Kidney capillary endothelial cell (primary cell): ENCODE data around the gene CFAP46.
"Not testable (repeated sequence)": the region's sequence is repeated elsewhere in the genome, so short reads cannot be mapped to it uniquely, and the experiment has no call there.

ENCODE experiments used
- DNase-seq: peaks from one replicate; pipeline ENCODE4 v3.0.0-alpha.2; 2018; ENCODE audit warnings: low spot score

CFAP46 gene

DNA sequence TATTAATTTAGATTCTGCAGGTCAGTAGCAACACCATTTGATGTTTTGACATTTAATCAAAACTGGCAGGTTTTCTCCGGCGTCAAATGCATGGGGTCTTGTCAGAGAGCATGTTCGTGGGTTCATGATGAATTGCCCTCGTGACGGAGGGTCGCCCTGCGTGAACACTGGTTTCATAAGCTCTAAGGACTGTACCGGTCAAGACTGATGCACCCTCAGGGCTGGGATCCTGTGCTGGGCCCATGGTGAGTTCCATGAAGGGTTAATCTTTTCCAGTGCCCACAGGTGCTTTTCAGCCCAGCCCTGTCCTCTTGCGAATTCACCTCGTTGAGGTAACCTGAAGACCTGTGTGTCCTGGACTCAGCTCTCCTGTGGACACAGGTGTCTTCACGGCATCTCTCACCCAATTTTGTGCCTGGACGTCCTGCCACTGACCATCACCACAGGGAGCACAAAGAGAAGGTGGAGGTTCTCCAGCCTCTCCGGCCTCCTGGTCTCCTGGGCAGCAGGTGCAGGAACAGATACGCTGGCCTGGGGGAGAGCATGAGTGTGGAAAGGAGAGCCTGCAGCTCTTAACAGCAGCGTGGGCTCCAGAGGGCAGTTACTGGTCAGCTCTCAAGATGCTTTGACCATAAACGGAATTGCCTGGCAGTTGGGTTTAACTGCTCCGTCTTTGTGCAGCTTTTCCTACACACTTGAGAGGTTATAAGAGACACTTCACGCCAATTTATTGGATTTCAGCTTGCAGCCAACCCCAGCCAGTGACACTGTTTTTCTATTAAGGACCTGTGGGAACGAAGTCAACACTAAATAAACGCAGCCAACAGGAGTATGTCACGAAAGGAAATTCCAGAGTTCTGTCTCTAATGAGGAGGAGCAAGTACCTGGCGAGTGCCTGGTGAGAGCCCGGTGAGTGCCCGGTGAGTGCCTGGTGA lies 37.4 kb upstream of the CFAP46 start:
- DNase-seq = no peak

DNA sequence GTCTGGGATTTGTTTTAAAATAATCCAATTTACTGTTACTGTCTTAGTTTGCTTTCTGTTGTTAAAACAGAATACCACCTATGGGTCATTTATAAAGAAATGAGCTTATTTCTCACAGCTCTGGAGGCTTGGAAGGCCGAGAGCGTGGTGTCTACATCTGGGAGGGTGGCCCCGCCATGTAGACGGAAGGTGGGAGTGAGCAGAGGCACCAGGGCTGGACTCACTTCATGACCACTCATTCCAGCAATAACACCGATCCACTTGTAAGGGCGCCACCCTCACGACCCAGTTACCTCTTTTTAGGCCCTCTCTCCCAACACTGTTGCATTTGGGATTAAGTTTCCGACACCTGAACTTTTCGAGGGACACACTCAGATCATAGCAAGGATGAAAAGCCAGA lies 36.2 kb upstream of the CFAP46 start:
- DNase-seq = no peak

DNA sequence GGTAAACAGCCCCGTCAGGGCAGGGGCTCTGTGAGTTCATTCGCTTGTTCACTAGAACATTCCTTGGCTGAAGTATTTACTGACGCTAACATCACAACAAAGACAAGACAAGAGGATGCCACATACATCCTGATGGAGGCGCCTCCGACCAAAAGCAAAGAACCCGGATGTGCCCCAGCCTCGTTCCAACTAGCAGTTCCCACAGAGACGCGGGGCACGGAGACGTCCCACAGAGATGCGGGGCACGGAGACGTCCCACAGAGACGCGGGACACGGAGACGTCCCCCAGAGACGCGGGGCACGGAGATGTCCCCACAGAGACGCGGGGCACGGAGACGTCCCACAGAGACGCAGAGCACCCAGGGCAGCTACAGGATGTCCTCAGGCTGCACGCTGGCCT lies 35.4 kb upstream of the CFAP46 start:
- no peak for DNase-seq

DNA sequence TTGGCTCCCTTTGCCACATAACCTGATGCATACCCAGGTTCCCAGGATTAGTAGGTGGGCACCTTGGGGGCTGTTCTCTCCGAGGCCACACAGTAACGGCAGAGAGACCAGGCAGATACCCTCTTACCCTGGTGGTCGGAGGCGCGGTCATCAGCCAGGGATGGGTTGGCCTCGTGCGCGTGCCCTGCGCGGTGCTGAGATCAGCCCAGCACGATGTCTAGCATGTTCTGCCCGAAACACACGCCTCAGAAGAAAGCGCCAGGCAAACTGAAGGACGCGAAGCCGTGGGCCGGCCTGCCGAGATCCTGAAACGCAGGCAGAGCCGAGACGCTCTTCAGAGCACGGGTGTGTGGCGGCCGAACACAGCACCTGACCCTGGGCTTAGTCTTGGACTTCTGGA lies 34.7 kb upstream of the CFAP46 start:
- DNase-seq = no peak

DNA sequence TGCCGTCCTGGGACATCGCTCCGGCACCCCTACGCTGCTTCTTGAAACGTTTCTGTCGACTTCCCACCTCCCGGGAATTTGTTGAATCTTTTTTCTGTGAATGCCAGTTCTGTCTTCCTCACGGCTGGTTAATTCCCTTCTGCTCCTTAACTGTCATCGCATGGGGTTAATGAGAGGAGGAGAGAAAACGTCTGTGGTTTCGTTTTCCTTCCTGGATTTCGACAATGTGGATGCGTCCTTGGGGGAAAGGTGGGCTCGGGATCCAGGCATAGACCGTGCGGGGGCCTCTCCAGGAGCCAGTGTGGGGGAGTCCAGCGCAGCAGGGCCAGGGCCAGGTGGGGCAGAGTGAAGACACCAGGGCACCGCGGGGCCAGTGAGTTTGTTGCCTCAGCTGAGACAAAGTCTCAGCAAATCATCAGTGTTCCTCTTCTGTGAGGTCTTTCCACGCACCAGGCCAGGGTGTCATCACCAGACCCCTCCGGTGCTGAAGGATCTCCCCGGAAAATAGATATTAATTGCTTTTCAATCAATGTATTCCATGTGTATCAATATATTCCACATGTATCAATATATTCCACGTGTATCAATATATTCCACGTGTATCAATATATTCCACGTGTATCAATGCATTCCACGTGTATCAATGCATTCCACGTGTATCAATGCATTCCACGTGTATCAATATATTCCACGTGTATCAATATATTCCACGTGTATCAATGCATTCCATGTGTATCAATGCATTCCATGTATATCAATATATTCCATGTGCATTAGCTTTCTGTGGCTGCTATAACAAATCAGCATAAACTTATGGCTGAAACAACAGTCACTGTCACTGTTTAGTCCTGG lies 33.7 kb upstream of the CFAP46 start:
- no peak for DNase-seq

DNA sequence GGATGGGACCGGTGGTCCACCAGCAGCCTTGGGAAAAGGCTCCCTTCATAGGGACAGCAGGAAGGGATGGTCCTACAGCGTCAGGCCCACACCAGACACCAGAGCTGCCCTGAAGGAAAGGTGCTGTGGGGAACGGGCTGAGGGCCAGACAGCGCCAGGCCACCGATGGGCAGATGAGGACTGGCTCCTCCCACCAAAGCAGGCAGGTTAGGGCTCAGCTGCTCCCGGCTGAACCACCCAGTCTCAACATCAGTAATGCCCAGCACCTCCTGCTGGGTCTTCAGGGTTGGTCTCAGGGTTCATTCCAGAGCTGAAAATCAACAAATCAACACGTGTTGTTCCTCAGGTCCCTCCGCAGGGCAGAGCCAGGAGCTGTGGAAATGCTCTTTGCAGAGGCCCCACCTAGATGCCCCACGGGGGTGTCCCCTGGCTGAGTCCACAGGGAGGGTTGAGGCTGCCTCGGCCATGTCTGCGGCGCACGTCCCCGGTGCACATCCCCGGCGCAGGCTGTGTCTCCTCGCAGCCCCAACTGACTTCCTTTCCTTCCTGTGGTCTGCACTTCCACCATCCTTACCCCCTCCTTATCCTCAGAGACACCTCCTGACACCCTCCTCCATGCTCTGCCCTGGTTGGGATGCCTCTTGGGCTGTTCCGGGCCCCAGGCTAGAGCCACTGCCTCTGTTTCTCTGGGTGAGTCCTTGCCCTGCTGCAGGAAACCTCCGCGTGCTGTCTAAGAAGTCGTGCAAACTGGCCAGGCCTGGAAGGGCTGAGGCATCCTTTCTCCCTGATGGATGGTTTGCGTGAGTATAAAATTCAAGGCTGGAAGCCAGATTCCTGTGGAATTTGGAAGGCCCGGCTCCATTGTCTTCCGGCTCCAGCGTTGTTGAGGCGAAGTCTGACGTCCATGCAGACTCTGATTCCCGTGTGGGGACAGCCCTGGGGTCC lies 32.8 kb upstream of the CFAP46 start:
- no peak for DNase-seq

DNA sequence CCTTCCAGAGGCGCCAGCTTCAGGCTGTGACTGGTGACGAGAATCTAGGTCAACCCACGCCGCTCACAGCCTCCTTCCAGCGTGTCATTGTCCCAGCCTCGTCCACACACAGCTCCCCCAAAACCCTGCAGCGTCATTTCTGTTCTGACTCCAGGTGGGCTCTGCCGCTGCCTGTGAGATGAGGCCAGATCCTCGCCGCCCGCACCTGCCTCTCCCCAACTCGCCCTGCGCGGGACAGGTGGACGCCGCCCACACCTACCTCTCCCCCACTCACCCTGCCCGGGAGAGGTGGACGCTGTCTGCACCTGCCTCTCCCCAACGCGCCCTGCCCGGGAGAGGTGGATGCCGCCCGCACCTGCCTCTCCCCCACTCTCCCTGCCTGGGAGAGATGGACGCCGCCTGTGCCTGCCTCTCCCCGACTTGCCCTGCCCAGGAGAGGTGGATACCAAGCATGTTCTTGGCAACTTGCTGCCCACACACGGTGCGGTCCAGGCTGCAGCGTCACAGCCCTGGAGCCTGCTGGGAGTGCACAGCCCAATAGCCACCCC lies 32.0 kb upstream of the CFAP46 start:
- DNase-seq = no peak

DNA sequence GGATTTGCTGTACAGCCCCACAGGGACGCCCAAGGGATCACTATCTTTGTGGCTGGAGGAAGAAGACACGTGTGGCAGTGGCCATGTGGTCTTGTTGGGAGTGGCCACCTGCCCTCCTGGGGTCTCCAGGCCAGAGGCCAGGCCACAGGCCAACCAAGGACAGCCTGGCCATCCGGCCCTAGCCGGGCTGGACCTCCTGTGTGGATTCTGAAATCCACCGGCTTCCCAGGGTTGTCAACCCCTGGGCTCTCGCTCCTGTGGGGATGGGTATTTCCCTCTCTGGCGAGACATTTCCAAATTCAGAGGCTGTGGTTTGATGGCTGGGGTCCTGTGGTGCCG lies 31.5 kb upstream of the CFAP46 start:
- no peak for DNase-seq

DNA sequence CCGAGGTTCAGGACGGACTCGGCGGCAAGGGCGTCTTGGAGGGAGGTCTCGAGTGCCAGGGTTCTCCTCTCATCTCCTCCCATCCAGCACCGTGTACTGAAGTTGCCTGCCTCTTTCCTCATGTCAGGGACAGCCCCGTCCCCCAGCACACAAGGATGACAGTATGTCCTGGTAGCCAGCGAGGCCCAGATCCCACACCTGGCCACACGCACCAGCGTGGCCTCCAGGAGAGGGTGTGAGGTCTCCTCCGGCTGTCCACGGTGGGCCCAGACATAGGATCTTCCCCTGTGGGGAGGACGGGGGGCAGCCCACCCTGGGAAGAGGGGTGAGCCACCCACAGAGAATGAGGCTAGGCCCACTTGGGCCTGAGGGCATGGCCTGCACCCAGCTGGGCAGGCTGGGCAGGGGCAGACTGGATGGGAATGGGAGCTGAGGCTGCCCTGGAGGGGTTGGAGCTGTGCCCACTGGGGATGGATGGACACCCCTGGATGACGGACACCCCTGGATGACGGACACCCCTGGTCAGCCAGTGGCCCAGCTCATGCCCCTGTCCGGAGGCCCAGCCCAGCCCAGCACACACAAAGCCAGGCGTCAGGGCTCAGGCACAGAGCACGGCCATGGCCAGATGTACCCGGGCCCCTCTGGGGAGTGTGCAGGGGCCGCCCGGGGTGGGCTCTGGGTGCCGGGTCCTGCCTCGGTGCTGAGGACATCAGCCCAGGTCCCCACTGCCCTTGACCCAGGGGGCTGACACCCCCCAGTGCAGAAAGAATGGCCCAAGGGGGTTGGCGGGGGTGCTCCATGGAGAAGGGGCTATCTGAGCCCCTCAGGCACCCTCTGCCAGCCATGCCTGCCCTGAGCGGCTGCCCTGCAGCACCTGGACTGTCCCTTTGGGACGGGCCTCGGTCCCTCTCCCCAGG lies 30.9 kb upstream of the CFAP46 start:
- no peak for DNase-seq

DNA sequence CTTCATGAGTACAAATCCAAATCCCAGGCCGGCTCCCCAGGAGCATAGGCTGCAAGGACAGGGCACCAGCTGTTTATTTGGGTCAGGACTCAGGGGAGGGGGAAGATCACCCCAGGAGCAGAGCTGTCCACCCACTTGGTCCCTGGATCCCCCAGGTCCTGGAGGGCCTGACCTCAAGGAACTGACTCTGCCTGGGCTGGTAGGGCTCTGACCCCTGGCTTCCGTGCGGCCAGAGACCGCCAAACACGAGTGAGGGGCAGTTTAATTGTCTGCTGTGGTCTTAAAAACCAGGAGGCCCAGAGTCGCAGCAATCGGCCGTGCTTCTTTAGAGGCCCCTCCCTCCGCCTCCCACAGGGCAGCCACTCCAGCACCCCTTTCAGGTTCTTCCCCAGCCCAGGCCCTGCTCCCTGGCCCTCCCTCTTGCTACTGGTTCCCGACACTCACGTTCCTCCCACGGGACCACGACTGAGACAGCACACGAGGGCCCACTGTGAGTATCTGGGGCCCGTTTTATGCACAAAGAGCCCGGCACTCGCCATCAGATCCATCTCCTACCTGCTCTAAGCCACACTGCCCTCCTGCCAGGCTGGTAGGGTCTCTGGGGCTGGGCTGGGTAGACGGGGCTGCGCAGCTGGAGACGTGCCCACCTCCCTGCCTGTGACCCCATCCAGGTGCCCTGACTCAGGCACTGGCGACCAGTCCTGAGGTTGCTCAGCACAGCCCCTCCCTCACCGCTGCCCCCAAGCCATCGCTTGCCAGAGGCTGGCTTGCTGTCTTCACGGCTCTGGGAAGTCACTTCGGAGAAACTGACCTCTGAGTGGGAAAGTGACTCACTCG lies 30.0 kb upstream of the CFAP46 start:
- DNase-seq = no peak

DNA sequence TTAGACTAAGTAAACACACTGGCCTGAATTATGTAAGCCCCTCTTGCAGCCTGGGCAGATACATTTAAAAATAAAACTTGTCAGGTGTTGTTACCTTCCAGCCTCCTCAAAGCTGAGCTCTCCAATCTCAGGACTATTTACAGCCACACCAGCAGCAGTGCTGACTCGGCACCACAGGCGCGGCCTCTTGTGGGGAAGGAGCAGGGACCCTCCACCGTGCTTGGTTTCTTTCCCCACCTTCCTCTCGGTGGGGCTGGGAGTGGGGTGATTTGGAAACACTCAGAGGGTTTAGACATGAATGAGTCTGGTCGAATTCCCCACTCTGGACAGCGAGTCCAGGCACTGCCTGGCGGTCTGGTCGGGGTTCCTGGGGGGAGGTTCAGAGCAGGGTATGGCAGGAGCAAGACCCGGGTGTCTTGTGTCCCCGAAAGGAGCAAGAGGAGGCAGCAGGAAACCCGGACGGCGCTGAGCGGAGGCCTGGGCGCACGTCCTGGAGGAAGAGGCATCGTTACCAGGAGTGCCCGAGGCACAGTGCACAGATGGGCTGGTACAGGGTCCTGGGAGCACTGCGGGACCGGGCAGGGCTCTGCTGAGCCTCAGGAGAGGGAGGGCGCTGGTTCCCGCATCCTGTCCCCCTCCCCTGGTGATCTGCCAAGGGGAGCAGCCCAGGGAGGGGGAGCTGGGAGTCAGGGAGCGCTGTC lies 29.2 kb upstream of the CFAP46 start:
- no peak for DNase-seq

DNA sequence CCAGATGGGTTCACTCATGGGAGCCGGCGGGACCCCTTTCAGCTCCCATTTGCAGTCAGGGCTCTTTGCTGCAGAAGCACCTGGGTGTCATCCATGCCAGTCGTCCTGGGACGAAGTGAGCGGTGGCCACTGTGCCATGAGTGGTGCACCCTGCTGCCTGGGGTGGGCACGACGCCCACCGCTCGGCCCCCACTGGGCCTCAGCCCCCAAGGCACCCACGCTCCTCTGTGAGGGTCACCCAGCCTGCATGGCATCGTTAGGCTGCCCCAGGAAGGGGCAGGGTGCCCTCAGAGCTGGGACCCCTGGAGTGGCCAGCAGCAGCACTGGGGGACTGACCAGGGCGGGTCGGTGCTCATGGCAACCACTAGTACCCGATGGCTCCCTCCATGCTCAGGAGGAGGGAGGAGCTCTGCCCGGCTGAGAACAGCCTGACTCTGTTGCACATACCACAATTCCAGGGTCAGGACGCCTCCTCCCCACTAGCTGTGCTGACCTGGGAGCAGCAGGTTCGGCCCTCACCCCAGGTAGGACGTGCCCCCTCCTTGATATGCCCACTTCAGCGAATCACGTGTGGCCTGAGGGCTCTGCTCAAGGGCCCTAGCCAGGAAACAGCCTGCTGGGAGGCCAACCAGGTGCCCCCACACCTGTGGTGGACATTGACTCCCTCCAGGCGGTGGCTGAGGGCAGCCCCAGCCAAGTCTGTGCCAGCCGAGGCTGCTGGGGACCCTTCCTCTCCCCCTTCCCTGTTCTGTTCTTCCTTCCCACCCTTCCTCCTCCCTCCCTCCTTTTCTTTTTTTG lies 28.5 kb upstream of the CFAP46 start:
- DNase-seq = no peak

DNA sequence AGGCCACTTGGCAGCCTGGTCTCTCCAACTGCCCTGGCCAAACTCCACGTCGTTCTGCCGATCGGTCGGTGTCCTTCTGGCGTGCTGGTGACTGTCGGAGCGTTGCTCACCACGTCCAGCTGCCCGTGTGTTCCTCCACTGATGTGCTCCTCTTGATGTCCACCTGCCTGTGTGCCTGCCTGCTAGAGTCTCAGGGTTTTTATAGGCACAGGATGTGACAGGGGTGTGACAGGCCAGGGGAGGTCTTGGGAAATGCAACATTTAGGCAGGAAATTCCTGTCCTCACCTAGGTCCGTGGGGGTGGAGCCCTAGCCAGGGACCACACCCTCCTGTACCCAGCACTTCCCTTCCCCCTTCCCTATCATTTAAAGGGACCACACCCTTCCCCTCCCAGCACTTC lies 25.2 kb upstream of the CFAP46 start:
- no peak for DNase-seq

DNA sequence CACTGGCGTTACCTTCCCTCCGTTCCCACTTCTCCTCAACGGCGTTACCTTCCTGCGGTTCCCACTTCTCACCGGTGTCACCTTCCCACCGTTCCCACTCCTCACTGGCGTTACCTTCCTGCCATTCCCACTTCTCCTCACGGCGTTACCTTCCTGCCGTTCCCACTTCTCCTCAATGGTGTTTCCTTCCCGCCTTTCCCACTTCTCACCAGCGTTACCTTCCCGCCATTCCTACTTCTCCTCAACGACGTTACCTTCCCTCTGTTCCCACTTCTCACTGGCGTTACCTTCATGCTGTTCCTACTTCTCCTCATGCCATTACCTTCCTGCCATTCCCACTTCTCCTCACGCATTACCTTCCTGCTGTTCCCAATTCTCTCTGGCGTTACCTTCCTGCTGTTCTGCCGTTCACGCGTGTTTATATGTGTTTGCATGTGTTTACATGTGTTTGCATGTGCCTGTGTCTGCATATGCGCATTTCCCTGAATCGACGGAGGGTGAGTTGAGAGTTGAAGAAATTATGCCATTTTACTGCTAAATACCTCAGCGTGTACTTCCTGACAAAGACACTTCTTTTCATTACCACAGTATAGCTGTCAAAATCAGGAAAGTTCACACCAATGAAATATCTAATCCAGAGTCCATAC lies 23.2 kb upstream of the CFAP46 start:
- no peak for DNase-seq

DNA sequence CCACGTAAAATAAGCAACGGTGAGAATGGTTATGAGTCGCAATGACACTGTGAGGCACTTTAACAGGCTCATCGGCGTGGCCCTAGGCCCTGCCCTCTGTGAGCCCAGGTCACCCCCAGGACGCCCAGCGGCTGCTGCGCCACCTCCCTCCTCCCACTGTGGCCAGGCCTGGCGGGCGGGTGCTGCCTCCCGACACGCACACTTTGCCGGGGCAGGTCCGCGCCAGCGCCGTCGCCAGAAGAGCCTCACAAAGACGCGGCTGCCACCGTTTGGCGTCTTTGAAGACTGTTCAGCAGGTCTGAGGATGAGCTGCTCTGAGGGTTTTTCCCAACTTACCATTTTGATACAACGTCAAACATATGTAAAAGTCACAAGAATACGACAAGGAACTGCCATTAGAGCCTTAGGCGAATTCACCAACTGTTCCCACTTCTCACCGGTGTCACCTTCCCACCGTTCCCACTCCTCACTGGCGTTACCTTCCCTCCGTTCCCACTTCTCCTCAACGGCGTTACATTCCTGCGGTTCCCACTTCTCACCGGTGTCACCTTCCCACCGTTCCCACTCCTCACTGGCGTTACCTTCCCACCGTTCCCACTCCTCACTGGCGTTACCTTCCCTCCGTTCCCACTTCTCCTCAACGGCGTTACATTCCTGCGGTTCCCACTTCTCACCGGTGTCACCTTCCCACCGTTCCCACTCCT lies 22.5 kb upstream of the CFAP46 start:
- DNase-seq = not testable (repeated sequence)

DNA sequence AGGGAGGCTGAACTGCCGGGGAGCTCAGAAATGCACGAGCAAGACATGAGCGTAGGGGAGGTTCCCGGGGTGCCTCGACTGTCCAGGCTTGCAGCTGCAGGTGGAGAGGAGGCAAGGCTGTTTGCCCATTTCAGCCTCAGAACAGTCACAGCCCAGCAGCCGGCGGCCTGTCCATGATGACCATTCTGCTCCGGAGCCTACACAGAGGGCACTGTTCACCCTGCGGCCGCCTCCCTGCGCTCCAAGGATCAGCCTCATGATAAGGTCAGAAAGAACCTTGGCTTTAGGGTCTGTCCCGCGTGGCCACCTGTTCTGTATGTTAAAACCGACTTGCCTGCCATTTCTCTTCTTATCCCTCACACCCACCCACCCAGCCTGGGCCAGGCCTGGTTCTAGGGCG lies 21.9 kb upstream of the CFAP46 start:
- no peak for DNase-seq

DNA sequence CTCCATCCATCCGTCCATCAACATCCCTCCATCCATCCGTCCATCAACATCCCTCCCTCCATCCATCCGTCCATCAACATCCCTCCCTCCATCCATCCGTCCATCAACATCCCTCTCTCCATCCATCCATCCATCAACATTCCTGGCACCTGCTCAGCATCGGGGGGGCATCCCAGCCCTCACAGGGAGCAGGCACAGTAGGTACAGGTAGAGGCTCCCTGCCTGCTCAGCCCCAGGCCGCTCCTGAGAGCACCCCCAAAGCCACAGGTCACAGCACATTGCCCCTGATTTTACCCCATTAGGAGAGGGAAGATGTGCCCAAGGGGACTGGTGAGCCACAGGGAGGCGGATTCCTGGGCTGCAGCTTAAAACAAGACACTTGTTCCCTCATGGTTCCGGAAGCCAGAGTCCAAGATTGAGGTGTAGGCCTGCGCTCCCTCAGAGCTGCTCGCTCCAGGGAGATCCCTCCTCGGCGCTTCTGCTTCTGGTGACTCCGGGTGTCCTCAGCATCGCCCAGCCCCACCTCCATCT lies 21.1 kb upstream of the CFAP46 start:
- DNase-seq = no peak
